ENCODE results near the gene BRME1. TPM values are rescaled to one million over a fixed set of nuclear protein-coding genes. Genes with fewer than 3 reads are reported as not detected.

The BRME1 gene
- total and polyA plus RNA-seq, 2 of the 13 experiments (the other 11 are each of a cell fraction or from before 2014, with no cell fraction given) = 0.74 to 1.5 TPM

DNA sequence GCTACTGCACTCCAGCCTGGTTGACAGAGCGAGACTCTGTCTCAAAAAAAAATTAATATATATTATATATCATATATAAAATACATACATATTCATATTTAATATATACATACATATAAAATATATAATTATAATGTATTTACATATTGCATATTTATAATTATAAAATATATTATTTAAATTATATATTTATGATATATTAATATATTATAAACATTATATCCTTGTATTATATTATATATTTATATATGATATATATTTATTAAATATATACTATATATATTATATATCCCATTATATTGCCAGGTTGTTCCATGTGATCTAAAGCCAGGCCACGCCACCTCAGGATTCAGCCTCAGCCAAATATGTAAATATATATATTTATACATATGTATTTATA lies 9.7 kb downstream of the BRME1 start:
- BruUV-seq (replicated peaks) = no TSS peak
- no peaks in the 10 kb centered on the region for H4K20me1 ChIP-seq (ENCODE audit: insufficient read depth, low read length)
- no peak for TF ChIP-seq KDM5A (IDR thresholded peaks at IDR 0.05; ENCODE audit: borderline replicate concordance, low read length)
- TF ChIP-seq ZNF292 (CRISPR knock-in tag; IDR thresholded peaks at IDR 0.05; ENCODE audit: borderline replicate concordance, low read depth) = no peak
- TF ChIP-seq, protein P1, sequence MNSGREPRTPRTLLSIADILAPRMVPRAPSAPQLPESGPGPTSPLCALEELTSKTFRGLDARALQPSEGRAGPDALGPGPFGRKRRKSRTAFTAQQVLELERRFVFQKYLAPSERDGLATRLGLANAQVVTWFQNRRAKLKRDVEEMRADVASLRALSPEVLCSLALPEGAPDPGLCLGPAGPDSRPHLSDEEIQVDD (CRISPR knock-in tag; IDR thresholded peaks at IDR 0.05; ENCODE audit: borderline replicate concordance) = no peak
- TF ChIP-seq ZNF790 (CRISPR knock-in tag; IDR thresholded peaks at IDR 0.05; ENCODE audit: borderline replicate concordance) = no peak
- TF ChIP-seq, protein P2, sequence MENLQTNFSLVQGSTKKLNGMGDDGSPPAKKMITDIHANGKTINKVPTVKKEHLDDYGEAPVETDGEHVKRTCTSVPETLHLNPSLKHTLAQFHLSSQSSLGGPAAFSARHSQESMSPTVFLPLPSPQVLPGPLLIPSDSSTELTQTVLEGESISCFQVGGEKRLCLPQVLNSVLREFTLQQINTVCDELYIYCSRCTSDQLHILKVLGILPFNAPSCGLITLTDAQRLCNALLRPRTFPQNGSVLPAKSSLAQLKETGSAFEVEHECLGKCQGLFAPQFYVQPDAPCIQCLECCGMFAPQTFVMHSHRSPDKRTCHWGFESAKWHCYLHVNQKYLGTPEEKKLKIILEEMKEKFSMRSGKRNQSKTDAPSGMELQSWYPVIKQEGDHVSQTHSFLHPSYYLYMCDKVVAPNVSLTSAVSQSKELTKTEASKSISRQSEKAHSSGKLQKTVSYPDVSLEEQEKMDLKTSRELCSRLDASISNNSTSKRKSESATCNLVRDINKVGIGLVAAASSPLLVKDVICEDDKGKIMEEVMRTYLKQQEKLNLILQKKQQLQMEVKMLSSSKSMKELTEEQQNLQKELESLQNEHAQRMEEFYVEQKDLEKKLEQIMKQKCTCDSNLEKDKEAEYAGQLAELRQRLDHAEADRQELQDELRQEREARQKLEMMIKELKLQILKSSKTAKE (CRISPR knock-in tag; IDR thresholded peaks at IDR 0.05; ENCODE audit: borderline replicate concordance) = no peak
- TF ChIP-seq ZNF720 (CRISPR knock-in tag; IDR thresholded peaks at IDR 0.05) = no peak
- TF ChIP-seq RFX1 (IDR thresholded peaks at IDR 0.05) = no peak
- TF ChIP-seq ZNF17 (CRISPR knock-in tag; IDR thresholded peaks at IDR 0.05) = no peak
- TF ChIP-seq, protein P3, sequence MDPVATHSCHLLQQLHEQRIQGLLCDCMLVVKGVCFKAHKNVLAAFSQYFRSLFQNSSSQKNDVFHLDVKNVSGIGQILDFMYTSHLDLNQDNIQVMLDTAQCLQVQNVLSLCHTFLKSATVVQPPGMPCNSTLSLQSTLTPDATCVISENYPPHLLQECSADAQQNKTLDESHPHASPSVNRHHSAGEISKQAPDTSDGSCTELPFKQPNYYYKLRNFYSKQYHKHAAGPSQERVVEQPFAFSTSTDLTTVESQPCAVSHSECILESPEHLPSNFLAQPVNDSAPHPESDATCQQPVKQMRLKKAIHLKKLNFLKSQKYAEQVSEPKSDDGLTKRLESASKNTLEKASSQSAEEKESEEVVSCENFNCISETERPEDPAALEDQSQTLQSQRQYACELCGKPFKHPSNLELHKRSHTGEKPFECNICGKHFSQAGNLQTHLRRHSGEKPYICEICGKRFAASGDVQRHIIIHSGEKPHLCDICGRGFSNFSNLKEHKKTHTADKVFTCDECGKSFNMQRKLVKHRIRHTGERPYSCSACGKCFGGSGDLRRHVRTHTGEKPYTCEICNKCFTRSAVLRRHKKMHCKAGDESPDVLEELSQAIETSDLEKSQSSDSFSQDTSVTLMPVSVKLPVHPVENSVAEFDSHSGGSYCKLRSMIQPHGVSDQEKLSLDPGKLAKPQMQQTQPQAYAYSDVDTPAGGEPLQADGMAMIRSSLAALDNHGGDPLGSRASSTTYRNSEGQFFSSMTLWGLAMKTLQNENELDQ (CRISPR knock-in tag; IDR thresholded peaks at IDR 0.05; ENCODE audit: borderline replicate concordance) = no peak
- TF ChIP-seq ATF7-NPFF (CRISPR knock-in tag; IDR thresholded peaks at IDR 0.05; ENCODE audit: low read depth) = no peak
- TF ChIP-seq ZNF577 (CRISPR knock-in tag; IDR thresholded peaks at IDR 0.05; ENCODE audit: borderline replicate concordance, low read depth) = no peak
- no peak for TF ChIP-seq RBAK (CRISPR knock-in tag; IDR thresholded peaks at IDR 0.05)
- TF ChIP-seq BCL6 (CRISPR knock-in tag; IDR thresholded peaks at IDR 0.05) = no peak
- TF ChIP-seq NR2F1 (CRISPR knock-in tag; IDR thresholded peaks at IDR 0.05) = no peak
- no peak for TF ChIP-seq ZFAT (CRISPR knock-in tag; conservative IDR thresholded peaks at IDR 0.05)
- no peak for TF ChIP-seq RBFOX2 (IDR thresholded peaks at IDR 0.05; ENCODE audit: low read depth, low read length)
- no peak for TF ChIP-seq ZNF446 (CRISPR knock-in tag; IDR thresholded peaks at IDR 0.05)
- H3K9me3 ChIP-seq (ENCODE audit: low read length) = no peaks in the 10 kb centered on the region
- H3K79me2 ChIP-seq (ENCODE audit: insufficient read depth, low read length) = no peaks in the 10 kb centered on the region
- H3K4me1 ChIP-seq (ENCODE audit: insufficient read depth, low read length) = peaks cover 27% of the 10 kb centered on the region
- no peak overlapping the region for H3K4me2 ChIP-seq (ENCODE audit: low read depth, low read length)
- intact Hi-C loops (cut with micrococcal nuclease; ENCODE audit: unreplicated experiment) = no loop called here
- no peaks in the 10 kb centered on the region for H3K27me3 ChIP-seq (ENCODE audit: control insufficient read depth in 1 of 2, insufficient read depth in 2 of 2, low read length in 2 of 2)
- DNase-seq (ENCODE audit: low spot score) (no peak), FAIRE-seq (no peak), ATAC-seq (no peak)
- in situ Hi-C loops (cut with HindIII; ENCODE audit: extremely low pct_ligation_motif_present, low pct_unique_long_range_greater_than_20kb) = loop anchor here (25.0 kb wide), 1 partner anchor 516 kb away; the partner anchor contains the start of gene DDX39A
- no peak overlapping the region for H3K4me3 ChIP-seq (replicated peaks in 1 of 3; ENCODE audit: insufficient read depth in 1 of 3, low read depth in 2 of 3, low read length in 3 of 3)
- ChIA-PET POLR2A (no interaction called here), CTCF (ENCODE audit: low intra/inter-chr PET ratio, low total read pairs) (no interaction called here)
- H3K9ac ChIP-seq (ENCODE audit: insufficient read depth, low read depth, low read length) = no peak overlapping the region
- no peaks in the 10 kb centered on the region for H3K36me3 ChIP-seq (replicated peaks in 1 of 2; ENCODE audit: control insufficient read depth in 1 of 2, insufficient read depth in 2 of 2, low read length in 2 of 2)
- H2AFZ ChIP-seq (ENCODE audit: low read length) = no peak overlapping the region
- over 99% methylated on average over 2 of the region's 2 CpGs for WGBS (ENCODE audit: low lambda C conversion rate)
- H3K27ac ChIP-seq (ENCODE audit: extremely low read length, insufficient read depth, low read length) = no peak overlapping the region
